Measurements from ENCODE around the gene CSMD2.

CSMD2 gene

GRCh38 chr1:33965086-33965485, 199.9 kb downstream of the CSMD2 start:
- H3K4me3 ChIP-seq (ENCODE audit: low read depth, low read length), result no peak overlapping the region
- DNase-seq (ENCODE audit: low read depth), result no peak
- no peak for TF ChIP-seq CTCF (IDR thresholded peaks at IDR 0.05; ENCODE audit: low read depth, low read length, missing control alignments)

GRCh38 chr1:33962061-33962460, 203.0 kb downstream of the CSMD2 start:
- H3K4me3 ChIP-seq (ENCODE audit: low read depth, low read length), result no peak overlapping the region
- TF ChIP-seq CTCF (IDR thresholded peaks at IDR 0.05; ENCODE audit: low read depth, low read length, missing control alignments), result no peak
- DNase-seq (ENCODE audit: low read depth), result no peak

- TF ChIP-seq CTCF (IDR thresholded peaks at IDR 0.05; ENCODE audit: low read depth, low read length, missing control alignments), result no peak
- H3K4me3 ChIP-seq (ENCODE audit: low read depth, low read length), result no peak overlapping the region
- DNase-seq (ENCODE audit: low read depth), result no peak
Measured at GRCh38 chr1:33960188-33960895, 204.7 kb downstream of the CSMD2 start.

GRCh38 chr1:33957854-33958253, 207.2 kb downstream of the CSMD2 start:
- TF ChIP-seq CTCF (IDR thresholded peaks at IDR 0.05; ENCODE audit: low read depth, low read length, missing control alignments), result no peak
- no peak overlapping the region for H3K4me3 ChIP-seq (ENCODE audit: low read depth, low read length)
- DNase-seq (ENCODE audit: low read depth), result no peak

- H3K4me3 ChIP-seq (ENCODE audit: low read depth, low read length), result no peak overlapping the region
- no peak for TF ChIP-seq CTCF (IDR thresholded peaks at IDR 0.05; ENCODE audit: low read depth, low read length, missing control alignments)
- DNase-seq (ENCODE audit: low read depth), result no peak
Measured at GRCh38 chr1:33955096-33955495, 209.9 kb downstream of the CSMD2 start.

- no peak for DNase-seq (ENCODE audit: low read depth)
- no peak for TF ChIP-seq CTCF (IDR thresholded peaks at IDR 0.05; ENCODE audit: low read depth, low read length, missing control alignments)
- H3K4me3 ChIP-seq (ENCODE audit: low read depth, low read length), result no peak overlapping the region
Measured at GRCh38 chr1:33949570-33949969, 215.5 kb downstream of the CSMD2 start.

- no peak for TF ChIP-seq CTCF (IDR thresholded peaks at IDR 0.05; ENCODE audit: low read depth, low read length, missing control alignments)
- DNase-seq (ENCODE audit: low read depth), result no peak
Measured at GRCh38 chr1:33948291-33948690, 216.7 kb downstream of the CSMD2 start.

More at GRCh38 chr1:33948291-33948690, 216.7 kb downstream of the CSMD2 start:
- no peak overlapping the region for H3K4me3 ChIP-seq (ENCODE audit: low read depth, low read length)
